ENCODE data around the gene DEF6.

Gene DEF6

GRCh38 chr6:35297601-35298481 lies at the start of gene DEF6:
DEF6 (plus strand) TSS chr6:35297818; CDS start chr6:35297857, 39 bp downstream.
- DNase-seq, result peak; percentile 84

- no peak for DNase-seq
Measured at GRCh38 chr6:35248300-35248699, 49.3 kb upstream of the DEF6 start.

GRCh38 chr6:35248965-35249364 lies 48.7 kb upstream of the DEF6 start:
- DNase-seq, result no peak

DNA sequence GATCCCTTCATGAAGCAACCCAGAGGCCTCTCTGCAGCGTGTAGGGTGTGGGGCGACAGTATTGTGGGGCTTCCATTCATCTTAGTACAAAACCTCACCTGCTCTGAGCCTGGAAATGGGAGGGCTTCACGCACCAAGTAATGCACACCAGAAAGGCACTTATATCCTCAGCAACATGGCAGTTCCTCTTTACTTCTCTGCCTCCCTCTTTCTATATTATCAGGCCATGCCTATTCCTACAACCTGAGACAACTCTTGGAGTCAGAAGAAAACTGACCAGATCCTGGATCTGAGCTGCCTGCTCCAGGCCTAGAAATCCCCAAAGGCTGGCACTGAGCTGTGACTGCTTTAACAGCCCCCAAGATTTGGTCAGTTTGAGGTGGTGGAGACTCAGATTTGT lies 45.7 kb upstream of the DEF6 start:
- DNase-seq, result no peak

DNA sequence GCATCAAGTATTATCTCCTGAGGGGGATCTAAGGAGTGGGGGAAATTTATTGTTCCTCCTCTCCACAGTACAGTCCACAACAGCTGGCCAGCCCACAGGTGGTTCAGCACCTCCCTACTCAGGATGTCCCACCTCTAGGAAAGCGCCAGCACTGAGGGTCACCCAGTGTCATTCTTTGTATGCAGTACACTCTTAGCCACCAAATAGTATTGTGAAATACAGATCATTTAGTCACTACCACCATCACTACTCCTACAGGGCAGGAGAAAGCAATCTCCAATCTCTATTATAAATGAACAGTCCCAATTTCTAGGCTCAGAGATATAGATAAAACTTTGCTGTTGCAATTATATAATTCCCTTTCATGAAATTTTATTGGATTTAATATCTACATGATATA lies 44.4 kb upstream of the DEF6 start:
- no peak for DNase-seq

DNA sequence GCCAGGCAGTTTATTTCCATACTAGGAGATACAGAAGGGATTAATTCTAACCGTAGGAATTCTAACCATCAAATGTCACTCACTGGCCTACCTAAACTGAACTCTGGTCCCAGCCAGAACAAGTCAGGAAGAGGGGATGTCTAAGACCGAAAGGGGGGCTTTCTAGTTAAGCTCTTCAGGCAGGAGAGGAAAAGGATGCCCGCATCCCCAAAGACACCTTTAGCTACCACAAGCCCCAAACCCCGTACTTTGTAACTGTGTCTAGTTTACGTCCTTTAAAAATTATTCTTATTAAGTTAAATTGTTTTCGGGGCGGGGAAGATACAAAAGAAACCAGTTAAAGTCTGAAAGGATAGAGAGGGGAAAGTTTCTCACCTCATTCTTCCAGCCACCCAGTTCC lies 39.3 kb upstream of the DEF6 start:
- DNase-seq, result no peak

DNA sequence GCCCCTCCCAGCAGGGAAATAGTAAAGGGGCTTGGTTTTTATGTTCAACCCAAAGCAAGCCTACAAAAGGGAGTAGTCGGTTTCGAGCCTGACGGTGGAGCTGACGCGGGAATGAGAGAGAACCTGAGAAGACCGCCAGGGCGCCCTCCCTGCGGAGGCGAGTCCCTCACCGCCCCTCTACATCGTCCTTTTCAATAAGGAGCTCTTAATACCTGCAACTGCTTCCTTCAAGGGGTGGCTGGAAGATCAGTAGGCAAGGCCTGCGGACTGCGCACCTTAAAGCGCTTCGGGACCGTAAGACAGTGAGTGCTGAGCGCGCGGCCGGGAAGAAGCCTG lies 38.8 kb upstream of the DEF6 start:
- no peak for DNase-seq

DNA sequence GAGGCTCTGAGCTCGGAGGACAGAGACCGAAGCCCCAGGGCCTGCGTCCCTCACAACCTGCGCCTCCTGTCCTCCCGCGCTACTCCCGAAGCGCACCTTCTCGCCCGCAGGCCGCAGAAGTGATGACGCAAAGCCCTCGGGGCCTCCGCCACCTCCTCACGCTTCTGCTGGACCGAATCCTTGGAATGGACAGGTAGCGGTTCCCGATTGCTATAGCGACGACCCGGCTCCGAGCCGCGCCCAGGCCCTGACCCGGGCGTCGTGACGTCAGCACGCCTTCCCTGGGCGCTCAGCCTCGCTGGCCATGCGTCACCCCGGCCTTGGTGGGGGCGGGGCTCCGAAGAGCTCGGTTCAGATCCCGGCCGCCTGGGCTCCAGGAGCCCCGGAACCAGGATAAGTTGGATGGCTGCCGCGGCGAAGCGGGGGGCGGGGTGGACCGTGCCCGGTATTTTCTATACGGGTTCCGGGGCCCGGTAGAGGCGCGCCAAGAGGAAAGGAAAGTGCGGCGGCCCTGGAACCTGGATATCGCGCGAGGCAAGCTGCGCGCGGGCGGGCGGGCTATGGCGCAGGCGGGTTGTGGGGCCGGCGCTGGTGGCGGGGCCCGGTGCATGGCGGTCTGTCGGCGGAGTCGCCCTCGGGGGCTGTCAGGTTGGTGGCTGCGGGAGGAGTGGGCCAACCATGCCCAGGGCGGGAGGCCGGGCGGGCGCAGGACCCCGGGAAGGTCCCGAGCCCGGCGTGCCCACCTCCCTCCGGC lies 38.2 kb upstream of the DEF6 start, which contains the start of gene ZNF76:
TSS of gene ZNF76 (plus strand) at position 542 of the 754 bp plus-strand sequence. CDS start 21,417 bp downstream, outside the sequence.
- DNase-seq, result peak; percentile 87

GRCh38 chr6:35259948-35260590 lies 37.5 kb upstream of the DEF6 start:
- peak; percentile 60 for DNase-seq

- no peak for DNase-seq
Measured at GRCh38 chr6:35260591-35261570, 36.7 kb upstream of the DEF6 start.

DNA sequence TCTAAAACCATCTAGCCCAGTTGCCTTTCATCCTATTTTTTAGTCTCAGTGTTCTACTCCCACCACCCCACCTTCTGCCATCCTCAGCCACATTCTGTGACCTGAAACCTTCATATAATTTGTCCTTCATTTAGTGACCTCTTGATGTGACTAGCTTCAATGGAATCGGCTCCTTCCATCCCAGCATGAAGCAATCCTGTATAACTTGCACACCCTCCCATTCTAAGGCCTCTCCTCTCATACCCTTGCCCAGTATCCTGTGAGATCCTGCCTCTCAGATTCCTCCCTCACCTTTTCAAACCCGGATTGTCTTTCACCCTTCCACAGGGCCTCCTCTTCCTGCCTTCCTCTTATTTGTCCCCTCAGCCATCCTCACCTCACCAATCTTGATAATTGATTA lies 35.0 kb upstream of the DEF6 start:
- DNase-seq, result no peak

GRCh38 chr6:35264550-35265274 lies 32.9 kb upstream of the DEF6 start:
- no peak for DNase-seq

DNA sequence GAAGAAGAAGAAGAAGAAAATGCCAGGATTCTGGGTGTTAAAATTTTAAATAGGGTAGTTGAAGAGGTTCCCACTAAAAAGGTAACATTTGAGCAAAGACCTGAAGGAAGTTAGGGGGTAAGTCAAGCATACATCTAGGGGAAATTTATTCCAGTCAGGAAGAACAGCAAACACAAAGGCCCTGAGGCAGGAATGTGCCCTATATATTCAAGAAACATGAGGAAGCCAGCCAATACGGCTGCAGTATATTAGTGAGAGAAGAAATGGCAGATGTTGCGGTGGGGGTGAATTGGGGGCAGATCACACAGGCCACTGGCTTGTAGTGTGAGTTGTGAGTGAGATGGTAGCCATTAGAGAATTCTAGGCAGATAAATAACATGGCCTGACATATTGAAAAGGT lies 32.1 kb upstream of the DEF6 start:
- no peak for DNase-seq

DNA sequence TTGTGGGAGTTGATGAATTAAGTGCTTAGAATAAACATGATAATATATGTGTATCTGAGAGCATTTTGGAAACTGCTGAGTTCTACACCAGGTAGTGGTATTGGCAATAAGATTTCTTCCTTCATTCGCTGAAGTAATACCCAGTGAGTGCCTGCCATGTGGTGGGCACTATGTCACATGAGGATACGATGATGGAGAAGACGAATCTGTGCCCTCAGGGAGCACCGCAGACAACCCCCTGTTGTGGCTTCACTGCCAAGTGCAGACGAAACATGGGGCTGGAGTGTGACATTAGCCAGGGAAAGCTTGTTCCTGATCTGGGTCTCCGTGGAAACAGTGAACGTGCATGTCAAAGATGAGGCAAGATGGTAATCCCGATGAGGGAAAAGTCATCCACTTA lies 30.2 kb upstream of the DEF6 start:
- no peak for DNase-seq

GRCh38 chr6:35267897-35268296 lies 29.7 kb upstream of the DEF6 start:
- no peak for DNase-seq

DNA sequence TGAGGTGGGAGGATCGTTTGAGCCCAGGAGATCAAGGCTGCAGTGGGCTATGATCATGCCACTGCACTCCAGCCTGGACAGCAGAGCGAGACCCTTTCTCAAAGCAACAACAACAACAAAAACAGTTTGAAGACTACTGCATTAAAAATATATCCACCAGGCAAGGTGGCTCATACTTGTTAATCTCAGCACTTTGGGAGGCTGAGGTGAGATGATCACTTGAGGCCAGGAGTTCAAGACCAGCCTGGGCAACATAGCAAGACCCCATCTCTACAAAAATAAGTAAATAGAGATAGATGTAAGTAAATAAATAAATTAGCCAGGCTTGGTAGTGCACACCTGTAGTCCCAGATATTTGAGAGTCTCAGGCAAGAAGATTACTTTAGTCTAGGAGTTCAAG lies 25.6 kb upstream of the DEF6 start:
- DNase-seq, result no peak

- DNase-seq, result no peak
Measured at GRCh38 chr6:35273822-35274559, 23.6 kb upstream of the DEF6 start.

DNA sequence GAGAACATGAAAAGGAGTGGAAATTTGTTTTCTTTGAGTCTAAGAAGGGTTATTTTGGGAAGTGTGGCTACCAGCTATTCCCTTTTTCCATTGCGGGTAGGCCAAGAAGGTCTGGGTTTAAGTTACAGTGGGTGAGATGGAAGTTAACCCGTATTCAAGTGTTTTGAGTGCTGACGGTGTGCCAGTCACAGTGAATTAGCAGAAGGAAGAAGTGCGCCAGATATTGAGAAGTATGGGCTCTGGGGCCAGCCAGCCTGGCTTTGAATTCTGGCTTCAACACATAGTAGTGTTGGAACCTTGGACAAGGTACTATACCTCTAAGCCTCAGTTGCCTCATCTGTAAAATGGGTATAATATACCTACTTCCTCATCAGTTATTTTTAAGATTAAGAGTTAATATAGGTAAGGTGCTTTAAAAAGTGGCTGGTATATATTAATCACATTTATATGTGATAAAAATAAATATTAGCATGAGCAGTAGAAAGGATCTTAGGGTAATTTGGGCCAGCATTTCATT lies 21.8 kb upstream of the DEF6 start:
- DNase-seq, result no peak

- DNase-seq, result no peak
Measured at GRCh38 chr6:35278708-35279107, 18.9 kb upstream of the DEF6 start.

GRCh38 chr6:35280903-35281302 lies 16.7 kb upstream of the DEF6 start:
- DNase-seq, result no peak

- DNase-seq, result no peak
Measured at GRCh38 chr6:35282472-35282871, 15.1 kb upstream of the DEF6 start.
